Gastroesophageal sphincter (tissue), 4 donors: ENCODE results near the gene UGCG. TPM values are rescaled to one million over a fixed set of nuclear protein-coding genes. Genes with fewer than 3 reads are reported as not detected.
"Not testable (repeated sequence)": the region's sequence is repeated elsewhere in the genome, so short reads cannot be mapped to it uniquely, and the experiment has no call there.

Experiments used
- ATAC-seq: fragments of 150-250 bp; one replicate; pipeline ENCODE4 v1.9.1; 2016; ENCODE audit warnings: mild to moderate bottlenecking, moderate library complexity
- H3K27ac ChIP-seq, 4 donors: fragments of 200-600 bp; sonication (generic) in 3 of 4; 1 replicate in 3 of 4; 2 replicates in 1 of 4; pipeline ENCODE4 v1.5.1; 2016 to 2019
- H3K27me3 ChIP-seq: fragments of 200-600 bp; sonication (generic); one replicate; pipeline ENCODE4 v1.5.1; 2019
- H3K36me3 ChIP-seq, 2 donors: fragments of 200-600 bp; sonication (generic); one replicate each; pipeline ENCODE4 v1.5.1; 2019; ENCODE audit warnings: control low read depth in 1 of 2
- H3K4me1 ChIP-seq, 3 donors: fragments of 200-600 bp; sonication (generic); 1 replicate in 2 of 3; 2 replicates in 1 of 3; pipeline ENCODE4 v1.5.1; 2016 to 2019; ENCODE audit warnings: control low read depth in 2 of 3
- H3K4me3 ChIP-seq, 2 donors: fragments of 200-600 bp; sonication (generic); one replicate each; pipeline ENCODE4 v1.5.1; 2019; ENCODE audit warnings: mild to moderate bottlenecking in 1 of 2, moderate library complexity in 1 of 2
- H3K9me3 ChIP-seq, 3 donors: fragments of 200-600 bp; sonication (generic); one replicate each; pipeline ENCODE4 v1.5.1; 2017 to 2019; ENCODE audit warnings: control low read depth in 2 of 3
- CTCF ChIP-seq, 4 experiments: fragments of 200-600 bp in 2 of 4; fragments of 450-650 bp in 2 of 4; sonication (generic) in 1 of 4; IDR thresholded peaks; one replicate each; pipeline ENCODE4 v1.5.1; 2017 to 2019; ENCODE audit warnings: antibody characterized with exemption in 4 of 4, mild to moderate bottlenecking in 2 of 4, moderate library complexity in 2 of 4
- EP300 ChIP-seq: sonication (generic); formaldehyde crosslinking; IDR thresholded peaks from one replicate; pipeline ENCODE4 v1.6.1; 2017; ENCODE audit warnings: antibody characterized with exemption, mild to moderate bottlenecking
- POLR2A ChIP-seq, 2 donors: fragments of 450-650 bp; IDR thresholded peaks; one replicate each; pipeline ENCODE4 v1.6.1; 2017; ENCODE audit warnings: antibody characterized with exemption in 2 of 2, mild to moderate bottlenecking in 2 of 2, moderate library complexity in 1 of 2
- POLR2AphosphoS5 ChIP-seq: sonication (generic); formaldehyde crosslinking; IDR thresholded peaks from one replicate; pipeline ENCODE4 v1.6.1; 2017; ENCODE audit warnings: antibody characterized with exemption
- WGBS, 2 donors: methylation state at CpG; one replicate each; pipeline ENCODE4 v1.1.5; 2018; ENCODE audit warnings: low coverage in 1 of 2; 5-methylcytosine and 5-hydroxymethylcytosine counted together
- total RNA-seq, 4 donors: library from RNA; depleted of rRNA; stranded (reverse); fragments of >200 nt; gene quantifications; one replicate each; pipeline ENCODE4 v1.1.0, GENCODE V29; 2016

The UGCG gene
- total RNA-seq, 4 donors from 2014 or later, result 30.0 to 52.6 (median 43.2) TPM

GRCh38 chr9:111870774-111871498 is 25.7 kb upstream of the UGCG start:
- WGBS, 2 donors, result 95 to 100% methylated on average over 1 to 2 of the region's 3 CpGs

GRCh38 chr9:111871499-111871855 is 25.1 kb upstream of the UGCG start:
- Histone ChIP-seq H3K27me3 (no peaks in the 10 kb centered on the region), H3K9me3 (no peaks in the 10 kb centered on the region), H3K27ac (no peak overlapping the region), H3K4me1 (no peaks in the 10 kb centered on the region), H3K36me3 (no peaks in the 10 kb centered on the region), H3K4me3 (no peak overlapping the region)
- TF ChIP-seq POLR2AphosphoS5 (no peak), POLR2A (IDR thresholded peaks at IDR 0.05) (no peak), CTCF (IDR thresholded peaks at IDR 0.05) (no peak), EP300 (no peak)
- no peak for ATAC-seq
- 49 to 81% methylated on average over 5 to 6 of the region's 6 CpGs for WGBS, 2 donors

More at GRCh38 chr9:111870774-111871498, 25.7 kb upstream of the UGCG start:
- ATAC-seq, result no peak
- H3K9me3 ChIP-seq, result no peaks in the 10 kb centered on the region
- TF ChIP-seq POLR2AphosphoS5, result no peak
- TF ChIP-seq POLR2A (IDR thresholded peaks at IDR 0.05), result no peak
- TF ChIP-seq CTCF (IDR thresholded peaks at IDR 0.05), result no peak
- no peak for TF ChIP-seq EP300
- no peaks in the 10 kb centered on the region for H3K36me3 ChIP-seq
- H3K4me1 ChIP-seq, result no peaks in the 10 kb centered on the region
- no peak overlapping the region for H3K27ac ChIP-seq
- H3K4me3 ChIP-seq, result no peak overlapping the region
- no peaks in the 10 kb centered on the region for H3K27me3 ChIP-seq

DNA sequence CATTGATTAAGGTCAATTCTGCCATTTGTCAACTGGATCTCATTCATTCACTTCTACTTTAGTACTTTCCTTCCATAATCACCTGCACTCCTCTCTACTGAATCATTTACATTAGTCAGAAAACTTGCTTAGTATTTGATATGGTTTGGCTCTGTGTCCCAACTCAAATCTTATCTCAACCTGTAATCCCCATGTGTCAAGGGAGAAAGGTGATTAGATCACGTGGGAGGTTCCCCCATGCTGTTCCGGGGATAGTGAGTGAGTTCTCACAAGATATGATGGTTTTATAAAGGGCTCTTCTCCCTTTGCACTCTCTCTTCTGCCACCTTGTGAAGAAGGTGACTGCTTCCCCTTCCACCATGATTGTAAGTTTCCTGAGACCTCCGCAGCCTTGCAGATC is 23.7 kb upstream of the UGCG start:
- H3K4me3 ChIP-seq, result no peak overlapping the region
- no peaks in the 10 kb centered on the region for H3K4me1 ChIP-seq
- H3K9me3 ChIP-seq, result no peaks in the 10 kb centered on the region
- no peak for ATAC-seq
- TF ChIP-seq POLR2AphosphoS5 (no peak), POLR2A (IDR thresholded peaks at IDR 0.05) (no peak), CTCF (IDR thresholded peaks at IDR 0.05) (no peak), EP300 (no peak)
- no peaks in the 10 kb centered on the region for H3K27me3 ChIP-seq
- H3K36me3 ChIP-seq, result no peaks in the 10 kb centered on the region
- H3K27ac ChIP-seq, result no peak overlapping the region
- 53 to 94% methylated on average over 2 to 3 of the region's 3 CpGs for WGBS, 2 donors

DNA sequence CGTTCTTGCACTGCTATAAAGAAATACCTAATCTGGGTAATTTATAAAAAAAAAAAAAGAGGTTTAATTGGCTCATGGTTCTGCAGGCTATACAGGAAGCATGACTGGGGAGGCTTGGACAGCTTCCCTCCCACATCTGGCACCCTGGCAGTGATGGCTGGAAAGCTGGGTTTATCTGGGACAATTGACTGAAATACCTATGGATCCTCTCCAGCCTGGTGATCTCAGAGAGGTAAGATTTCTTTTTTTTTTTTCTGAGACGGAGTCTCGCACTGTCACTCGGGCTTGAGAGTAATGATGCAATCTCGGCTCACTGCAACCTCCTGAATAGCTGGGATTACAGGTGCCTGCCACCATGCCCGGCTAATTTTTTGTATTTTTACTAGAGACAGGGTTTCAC is 22.7 kb upstream of the UGCG start:
- Histone ChIP-seq H3K27ac (no peak overlapping the region), H3K4me3 (no peak overlapping the region), H3K4me1 (no peaks in the 10 kb centered on the region), H3K27me3 (no peaks in the 10 kb centered on the region), H3K36me3 (no peaks in the 10 kb centered on the region), H3K9me3 (no peaks in the 10 kb centered on the region)
- ATAC-seq, result no peak
- WGBS, 2 donors, result 69 to 83% methylated on average over 1 of the region's 6 CpGs
- TF ChIP-seq POLR2A (IDR thresholded peaks at IDR 0.05) (no peak), CTCF (IDR thresholded peaks at IDR 0.05) (no peak), EP300 (no peak), POLR2AphosphoS5 (no peak)

GRCh38 chr9:111874500-111874899 is 22.1 kb upstream of the UGCG start:
- H3K4me3 ChIP-seq, result no peak overlapping the region
- no peak for ATAC-seq

DNA sequence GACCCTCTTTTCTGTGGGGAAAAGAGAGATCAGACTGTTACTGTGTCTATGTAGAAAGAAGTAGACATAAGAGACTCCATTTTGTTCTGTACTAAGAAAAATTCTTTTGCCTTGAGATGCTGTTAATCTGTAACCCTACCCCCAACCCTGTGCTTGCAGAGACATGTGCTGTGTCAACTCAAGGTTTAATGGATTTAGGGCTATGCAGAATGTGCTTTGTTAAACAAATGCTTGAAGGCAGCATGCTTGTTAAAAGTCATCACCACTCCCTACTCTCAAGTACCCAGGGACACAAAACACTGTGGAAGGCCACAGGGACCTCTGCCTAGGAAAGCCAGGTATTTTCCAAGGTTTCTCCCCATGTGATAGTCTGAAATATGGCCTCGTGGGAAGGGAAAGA is 21.3 kb upstream of the UGCG start:
- ATAC-seq, H3K4me1 ChIP-seq, H3K9me3 ChIP-seq, H3K36me3 ChIP-seq, H3K4me3 ChIP-seq, H3K27ac ChIP-seq, H3K27me3 ChIP-seq: not testable (repeated sequence)
- no CpG with 5 or more reads among the region's 1 CpG for WGBS, 2 donors

More at GRCh38 chr9:111874500-111874899, 22.1 kb upstream of the UGCG start:
- Histone ChIP-seq H3K27ac (no peak overlapping the region), H3K4me1 (no peaks in the 10 kb centered on the region), H3K9me3 (no peaks in the 10 kb centered on the region), H3K36me3 (no peaks in the 10 kb centered on the region), H3K27me3 (no peaks in the 10 kb centered on the region)
- 66 to 100% methylated on average over 1 to 2 of the region's 2 CpGs for WGBS, 2 donors
- TF ChIP-seq POLR2A (IDR thresholded peaks at IDR 0.05) (no peak), EP300 (no peak), POLR2AphosphoS5 (no peak), CTCF (IDR thresholded peaks at IDR 0.05) (no peak)

DNA sequence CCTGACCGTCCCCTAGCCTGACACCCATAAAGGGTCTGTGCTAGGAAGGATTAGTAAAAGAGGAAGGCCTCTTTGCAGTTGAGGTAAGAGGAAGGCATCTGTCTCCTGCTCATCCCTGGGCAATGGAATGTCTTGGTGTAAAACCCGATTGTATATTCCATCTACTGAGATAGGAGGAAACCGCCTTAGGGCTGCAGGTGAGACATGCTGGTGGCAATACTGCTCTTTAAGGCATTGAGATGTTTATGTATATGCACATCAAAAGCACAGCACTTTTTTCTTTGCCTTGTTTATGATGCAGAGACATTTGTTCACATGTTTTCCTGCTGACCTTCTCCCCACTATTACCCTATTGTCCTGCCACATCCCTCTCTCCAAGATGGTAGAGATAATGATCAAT is 20.9 kb upstream of the UGCG start:
- not testable (repeated sequence) for H3K9me3 ChIP-seq, ATAC-seq, H3K4me3 ChIP-seq, H3K27me3 ChIP-seq, H3K36me3 ChIP-seq, H3K27ac ChIP-seq, H3K4me1 ChIP-seq
- 94 to 96% methylated on average over 2 to 3 of the region's 3 CpGs for WGBS, 2 donors
